NCI-H524 treated with DMSO at 0.1 percent for 48 hours (cell line): ENCODE results near the gene CYB5R2.

ENCODE experiments used
- DNase-seq: peaks from one replicate; lab custom pipeline; 2025; lab: John Stamatoyannopoulos, UW

The CYB5R2 gene

DNA sequence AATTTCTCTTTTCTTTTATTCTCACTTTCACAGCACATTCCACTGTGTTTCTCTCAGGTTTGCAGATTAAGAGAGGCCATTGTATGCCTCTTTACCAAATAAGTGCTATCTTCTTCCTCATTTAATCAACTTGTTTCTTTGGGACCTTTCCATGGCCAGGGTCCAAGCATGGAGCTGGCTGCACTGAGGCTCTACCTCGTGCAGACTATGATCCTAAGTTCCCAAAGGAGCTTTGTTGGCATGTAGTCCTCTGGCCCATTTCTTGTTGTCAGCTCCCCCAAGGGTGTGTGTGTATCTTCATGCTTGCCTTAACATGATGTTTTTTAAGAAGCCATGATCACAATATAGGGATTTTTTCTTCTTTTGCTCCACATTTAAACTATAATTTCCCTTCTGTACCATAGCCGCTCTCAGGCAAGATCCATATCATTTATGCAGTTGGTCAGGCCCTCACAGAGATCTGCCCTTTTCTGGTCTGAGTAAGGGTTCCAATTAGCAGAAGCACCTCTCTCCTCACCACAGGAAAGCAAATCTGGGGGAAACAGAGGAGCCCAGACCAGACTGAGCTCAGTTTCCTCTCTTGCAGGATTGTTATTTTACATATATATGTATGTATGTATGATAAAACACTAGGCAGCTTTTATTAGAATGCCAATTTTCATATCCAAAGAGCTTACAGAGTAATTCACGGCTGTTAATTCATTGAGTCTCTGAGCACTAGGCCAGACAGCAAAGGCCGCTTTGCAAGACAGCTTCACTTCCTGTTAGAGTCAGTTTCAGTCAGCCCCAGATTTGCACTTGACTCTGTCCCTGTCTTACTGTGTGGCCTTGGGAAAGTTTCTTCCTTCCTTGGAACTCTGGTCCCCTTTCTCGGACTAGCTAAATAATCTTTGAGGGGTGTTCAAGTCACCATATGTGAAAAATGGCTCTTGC is 34.3 kb downstream of the CYB5R2 start:
- DNase-seq: no peak

DNA sequence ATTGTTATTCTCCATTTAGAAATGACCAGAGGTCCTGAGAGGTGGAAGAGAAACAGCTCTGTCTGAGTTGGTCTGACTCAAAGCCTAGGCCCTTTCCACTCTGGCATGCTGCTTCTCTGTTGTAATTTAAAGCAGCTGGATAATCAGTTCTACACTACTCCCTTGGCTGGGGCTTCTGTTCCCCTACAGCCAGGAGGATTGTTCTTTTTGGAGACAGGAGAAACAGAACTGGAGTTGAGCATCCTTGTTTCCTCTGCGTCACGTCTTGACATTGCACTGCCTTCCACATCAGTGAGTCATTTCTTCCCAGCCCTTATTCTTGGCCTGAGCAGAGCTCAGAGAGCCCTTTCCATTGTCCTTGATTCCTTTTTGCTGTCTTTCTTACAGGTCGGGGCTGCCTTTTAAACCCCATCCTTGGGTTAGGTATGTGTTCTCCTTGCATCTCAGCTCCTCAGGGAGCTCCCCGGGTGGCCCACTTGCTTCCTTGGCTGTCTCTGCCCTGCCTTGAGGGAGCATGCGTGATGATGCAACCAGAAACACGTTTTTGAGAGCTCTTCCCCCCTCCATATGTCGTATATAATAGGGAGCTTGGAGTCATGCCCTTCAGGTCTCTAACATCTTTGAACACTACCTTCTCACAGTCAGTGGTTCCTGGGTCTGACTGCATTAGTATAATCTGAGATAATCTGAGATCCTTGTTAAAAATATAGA is 35.7 kb downstream of the CYB5R2 start:
- DNase-seq: no peak

DNA sequence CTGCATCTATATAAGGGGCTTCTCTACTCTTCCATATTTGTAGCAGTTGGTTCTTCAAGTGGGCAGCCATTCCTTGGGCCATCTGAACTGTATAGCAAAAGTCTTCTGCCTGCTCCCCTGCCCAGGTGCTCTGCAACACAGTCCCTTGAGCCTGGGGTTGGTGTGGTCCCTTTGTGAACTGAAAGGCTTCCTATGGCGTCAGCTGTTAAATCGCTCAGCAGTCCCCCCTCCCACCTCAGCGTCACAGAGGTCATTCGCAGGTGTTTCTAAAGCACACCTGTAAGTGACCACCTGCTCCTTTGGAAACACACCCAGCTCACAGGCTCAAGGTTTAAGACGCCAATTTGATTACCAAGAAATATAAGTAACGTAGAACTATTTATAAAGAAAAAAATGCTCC is 37.0 kb downstream of the CYB5R2 start:
- no peak for DNase-seq

DNA sequence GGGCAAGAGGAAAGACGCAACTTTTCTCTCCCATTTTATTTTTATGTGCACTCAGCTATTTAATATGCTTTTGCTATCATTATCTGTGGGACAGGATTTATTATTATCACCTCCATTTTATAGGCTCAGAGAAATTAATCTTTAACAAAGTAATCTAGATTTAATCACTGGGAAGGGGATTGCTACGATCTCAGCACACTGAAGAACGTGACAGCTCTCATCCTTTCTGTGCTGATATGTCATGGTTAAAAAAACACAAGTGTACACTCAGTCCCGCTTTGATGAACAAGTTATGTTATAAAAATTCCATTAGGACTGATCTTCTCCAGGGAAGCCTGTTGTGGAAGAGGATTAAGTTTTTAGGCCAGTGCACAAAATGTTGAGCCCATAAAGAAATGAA is 37.6 kb downstream of the CYB5R2 start:
- DNase-seq: no peak

DNA sequence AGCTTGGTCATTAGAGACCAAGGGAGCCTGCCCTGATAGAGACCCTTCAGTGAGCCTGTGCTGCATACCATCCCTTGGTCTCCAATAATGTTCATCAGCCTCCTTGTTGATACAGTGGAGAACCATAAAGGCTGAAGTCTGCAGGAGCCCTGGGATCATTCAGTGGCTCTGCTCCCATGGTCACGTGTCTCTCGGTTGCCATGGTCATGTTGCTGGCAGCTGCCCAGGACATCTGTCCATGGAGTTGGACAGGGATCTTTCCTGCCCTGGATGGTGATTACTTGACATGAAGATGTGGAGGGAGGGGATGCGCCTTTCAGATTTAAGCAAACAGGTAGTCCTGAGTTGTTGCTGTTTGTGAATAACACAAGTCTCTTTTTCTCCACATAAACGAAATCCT is 38.2 kb downstream of the CYB5R2 start:
- DNase-seq: peak; percentile 18

DNA sequence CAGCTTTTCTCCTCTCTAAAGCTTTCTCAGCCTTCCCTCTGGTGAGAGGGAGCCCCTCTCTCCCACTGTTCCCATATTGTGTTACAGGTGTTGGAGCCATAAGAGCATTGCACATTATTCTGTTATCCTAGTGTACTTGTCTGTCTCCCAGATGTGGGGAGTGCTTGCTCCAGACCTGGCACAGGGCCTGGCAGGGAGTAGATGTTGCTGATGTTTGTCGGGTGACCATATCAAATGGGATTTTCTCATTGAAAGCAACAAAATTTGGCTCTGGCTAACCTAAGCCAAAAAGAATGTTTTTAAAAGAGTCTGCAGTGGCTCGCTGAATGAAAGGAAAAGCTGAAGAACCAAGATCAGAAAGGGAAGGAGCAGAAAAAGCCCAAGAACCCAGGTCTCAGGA is 41.1 kb downstream of the CYB5R2 start:
- DNase-seq: no peak

DNA sequence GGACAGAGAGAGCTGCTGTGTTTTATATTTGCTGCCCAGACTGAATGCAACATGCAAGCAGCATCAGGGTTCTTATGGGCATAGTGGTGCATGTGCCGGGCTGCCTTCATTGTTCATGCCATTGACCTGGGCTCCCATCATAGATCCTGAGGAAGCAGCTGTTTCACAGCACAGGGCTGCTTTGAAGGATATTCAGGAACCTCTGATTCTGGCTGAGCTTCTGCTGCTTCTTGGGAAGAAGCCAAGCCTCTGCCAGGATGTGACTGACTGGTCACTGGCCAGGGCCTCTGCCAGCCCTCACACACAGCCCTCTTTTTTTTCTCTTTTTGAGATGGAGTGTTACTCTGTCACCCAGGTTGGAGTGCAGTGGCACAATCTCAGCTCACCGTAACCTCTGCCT is 43.3 kb downstream of the CYB5R2 start:
- DNase-seq: no peak

DNA sequence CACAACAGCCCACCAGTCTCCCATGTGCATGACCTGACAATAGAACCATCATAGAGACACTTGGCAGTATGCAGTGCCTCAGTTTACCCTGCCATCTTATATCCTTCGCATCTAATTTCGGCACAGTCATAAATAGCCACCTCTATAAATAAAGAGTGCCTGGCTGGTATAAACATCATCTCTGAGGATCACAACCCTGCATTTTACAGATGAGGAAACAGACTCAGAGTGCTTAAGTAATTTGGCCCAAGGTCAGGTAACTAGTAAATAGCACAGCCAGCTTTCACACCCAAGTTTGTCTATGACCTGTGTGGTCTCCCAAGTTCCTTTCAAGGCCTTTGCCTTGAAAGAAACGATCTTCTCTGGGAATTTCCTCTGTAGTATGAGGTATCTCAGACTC is 44.6 kb downstream of the CYB5R2 start:
- DNase-seq: no peak

DNA sequence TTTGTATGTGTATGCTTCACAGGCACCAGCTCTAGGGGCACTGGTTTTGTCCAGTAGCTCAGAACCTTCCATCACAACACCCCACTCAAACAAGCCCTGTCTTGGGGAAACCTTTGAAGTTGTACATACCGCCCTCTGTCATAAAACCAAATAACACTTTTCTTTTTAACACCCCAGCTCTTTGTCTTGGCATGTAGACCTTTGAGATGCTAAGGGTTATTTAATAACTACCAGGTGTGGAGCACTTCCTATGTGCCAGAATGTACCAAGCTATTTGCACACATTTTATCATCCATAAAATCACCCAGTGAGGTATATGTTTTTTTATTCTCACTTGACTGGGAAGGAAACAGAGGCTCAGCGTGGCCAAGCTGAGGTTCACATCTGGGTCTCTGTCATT is 50.6 kb downstream of the CYB5R2 start:
- DNase-seq: no peak

DNA sequence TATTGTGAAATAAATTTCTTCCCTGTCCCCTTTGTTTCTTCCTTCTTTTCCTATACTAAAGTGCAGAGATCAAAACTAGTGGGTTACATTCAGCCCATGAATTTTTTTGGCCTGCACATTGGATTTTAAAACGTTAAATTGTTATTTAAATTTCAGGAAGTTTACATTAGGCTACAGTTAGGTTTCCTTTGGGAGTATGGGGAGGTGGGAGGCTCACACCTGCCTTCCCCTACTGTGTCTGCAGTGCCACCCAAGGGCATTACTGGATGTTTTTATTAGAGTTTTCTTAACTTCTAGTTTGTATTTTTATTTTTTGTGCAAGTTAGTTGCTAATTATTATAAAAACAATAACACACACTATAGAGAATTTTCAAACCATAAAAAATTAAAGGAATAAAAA is 51.7 kb downstream of the CYB5R2 start:
- DNase-seq: no peak

DNA sequence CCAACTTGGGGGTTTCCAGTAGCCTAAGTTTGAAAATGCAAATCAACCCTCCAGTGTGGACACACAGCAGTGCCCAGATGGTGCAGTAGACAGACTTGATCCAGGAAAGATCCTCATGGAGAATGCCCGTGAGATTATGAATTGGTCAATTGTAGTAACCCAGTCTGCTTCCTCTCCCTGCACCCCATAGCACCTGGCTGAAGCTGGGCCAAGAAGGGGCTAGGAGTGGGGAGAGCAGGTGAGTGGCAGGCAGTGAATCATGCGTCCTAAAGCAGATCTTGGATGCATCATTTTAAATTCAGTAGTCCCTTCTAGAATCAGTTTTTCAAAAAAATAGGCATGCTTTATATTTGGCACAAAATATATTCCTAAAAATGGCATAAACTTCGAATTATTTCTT is 52.2 kb downstream of the CYB5R2 start:
- DNase-seq: no peak

DNA sequence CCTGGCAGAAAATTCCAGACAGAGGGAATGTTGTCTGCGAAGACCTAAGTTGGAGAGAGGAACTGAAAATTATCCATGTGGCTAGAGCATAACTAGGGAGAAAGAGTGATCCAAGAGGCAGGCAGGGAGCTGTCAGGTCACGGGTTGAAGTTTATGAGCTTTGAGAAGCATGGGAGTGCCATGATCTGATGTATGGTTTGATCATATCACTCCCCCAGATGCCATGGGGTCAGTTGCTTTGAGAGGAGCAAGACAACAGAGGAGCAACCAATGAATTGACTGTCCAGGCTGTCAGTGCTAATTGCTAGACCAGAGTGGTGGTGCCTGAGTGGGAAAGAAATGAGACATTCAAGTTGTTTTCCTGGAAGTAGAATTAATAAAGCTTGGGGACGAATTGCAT is 54.0 kb downstream of the CYB5R2 start:
- no peak for DNase-seq

DNA sequence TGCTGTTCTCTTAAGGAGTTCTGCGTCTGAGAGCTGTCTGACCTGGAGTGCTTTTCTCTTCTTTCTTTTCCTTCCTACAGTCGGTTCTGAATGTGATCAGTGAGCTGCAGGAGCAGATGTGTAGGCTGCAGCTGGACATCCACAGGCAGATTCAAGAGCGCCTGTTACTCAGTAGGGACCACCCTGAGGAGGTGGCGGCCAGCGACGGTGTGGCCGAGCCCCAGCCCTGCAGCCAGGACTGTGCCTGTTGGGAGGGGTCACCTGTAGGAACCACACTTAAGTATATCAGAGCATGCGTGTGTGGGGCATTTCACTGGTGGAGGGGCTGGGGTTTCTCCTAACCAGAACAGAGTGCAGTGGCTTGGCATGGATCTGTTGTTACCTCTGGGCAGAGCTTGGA is 56.3 kb downstream of the CYB5R2 start:
- DNase-seq: no peak
